Measurements from ENCODE around the gene PCK1. TPM values are rescaled to one million over a fixed set of nuclear protein-coding genes. Genes with fewer than 3 reads are reported as not detected.

Gene PCK1
- total RNA-seq, 1 donor from 2014 or later, result not detected

GRCh38 chr20:57526087-57526884 lies 34.6 kb upstream of the PCK1 start:
- TF ChIP-seq CTCF (IDR thresholded peaks at IDR 0.05), result no peak
- ATAC-seq (ENCODE audit: low read depth), result no peak
- no peaks in the 10 kb centered on the region for H3K36me3 Mint-ChIP-seq (ENCODE audit: low read depth)
- H3K9me3 Mint-ChIP-seq, result no peaks in the 10 kb centered on the region
- ChIA-PET CTCF (no interaction called here), POLR2A (no interaction called here)
- no peak overlapping the region for H3K4me3 Mint-ChIP-seq
- intact Hi-C loops (cut with micrococcal nuclease), result no loop called here
- H3K4me1 Mint-ChIP-seq, result no peaks in the 10 kb centered on the region
- DNase-seq, result no peak
- peaks cover 2% of the 10 kb centered on the region for H3K27me3 Mint-ChIP-seq
- no peak overlapping the region for H3K27ac Mint-ChIP-seq

GRCh38 chr20:57526885-57527460 lies 33.9 kb upstream of the PCK1 start:
- TF ChIP-seq CTCF (IDR thresholded peaks at IDR 0.05), result no peak
- DNase-seq, result no peak
- CTCF ChIA-PET, result interaction anchor here (0.8 kb wide), 1 partner anchor 653 kb away, joined by 3 read pairs; no protein-coding TSS in a partner anchor
- intact Hi-C loops (cut with micrococcal nuclease), result no loop called here
- POLR2A ChIA-PET, result no interaction called here
- Mint-ChIP-seq H3K9me3 (no peaks in the 10 kb centered on the region), H3K4me3 (no peak overlapping the region), H3K27me3 (peaks cover 2% of the 10 kb centered on the region), H3K4me1 (no peaks in the 10 kb centered on the region), H3K36me3 (ENCODE audit: low read depth) (no peaks in the 10 kb centered on the region), H3K27ac (no peak overlapping the region)
- no peak for ATAC-seq (ENCODE audit: low read depth)

- ATAC-seq (ENCODE audit: low read depth), result no peak
- Mint-ChIP-seq H3K9me3 (no peaks in the 10 kb centered on the region), H3K4me1 (no peaks in the 10 kb centered on the region), H3K36me3 (ENCODE audit: low read depth) (no peaks in the 10 kb centered on the region), H3K27me3 (peaks cover 4% of the 10 kb centered on the region), H3K27ac (no peak overlapping the region), H3K4me3 (no peak overlapping the region)
- intact Hi-C loops (cut with micrococcal nuclease), result no loop called here
- ChIA-PET CTCF (interaction anchor here (0.8 kb wide), 1 partner anchor 653 kb away, joined by 3 read pairs; no protein-coding TSS in a partner anchor), POLR2A (no interaction called here)
- TF ChIP-seq CTCF (IDR thresholded peaks at IDR 0.05), result no peak
- DNase-seq, result no peak
Measured at GRCh38 chr20:57527728-57528127, 33.2 kb upstream of the PCK1 start.

- Mint-ChIP-seq H3K27ac (no peak overlapping the region), H3K36me3 (ENCODE audit: low read depth) (no peaks in the 10 kb centered on the region), H3K4me1 (no peaks in the 10 kb centered on the region), H3K27me3 (peaks cover 6% of the 10 kb centered on the region), H3K9me3 (no peaks in the 10 kb centered on the region), H3K4me3 (no peak overlapping the region)
- ChIA-PET CTCF (no interaction called here), POLR2A (no interaction called here)
- intact Hi-C loops (cut with micrococcal nuclease), result no loop called here
- no peak for TF ChIP-seq CTCF (IDR thresholded peaks at IDR 0.05)
- DNase-seq (no peak), ATAC-seq (ENCODE audit: low read depth) (no peak)
Measured at GRCh38 chr20:57528148-57528547, 32.8 kb upstream of the PCK1 start.

GRCh38 chr20:57529160-57529585 lies 31.7 kb upstream of the PCK1 start:
- intact Hi-C loops (cut with micrococcal nuclease), result no loop called here
- Mint-ChIP-seq H3K9me3 (no peaks in the 10 kb centered on the region), H3K4me1 (no peaks in the 10 kb centered on the region), H3K36me3 (ENCODE audit: low read depth) (no peaks in the 10 kb centered on the region), H3K27ac (no peak overlapping the region), H3K4me3 (no peak overlapping the region), H3K27me3 (peaks cover 14% of the 10 kb centered on the region)
- ATAC-seq (ENCODE audit: low read depth), result no peak
- no peak for DNase-seq
- POLR2A ChIA-PET, result no interaction called here
- CTCF ChIA-PET, result no interaction called here
- TF ChIP-seq CTCF (IDR thresholded peaks at IDR 0.05), result no peak

Data from activated B cell treated with CpG ODN at 0.5 μM for 24 hours (primary cell).